SIG-M5 treated with dmso at 0.1 percent for 504 hours (cell line): Measurements from ENCODE around the gene MTG1.
"Not testable (repeated sequence)": the region's sequence is repeated elsewhere in the genome, so short reads cannot be mapped to it uniquely, and the experiment has no call there.

Source experiments
- DNase-seq: peaks from one replicate; lab custom pipeline; 2025; ENCODE audit not compliant: unreplicated experiment; lab: John Stamatoyannopoulos, UW

The MTG1 gene

DNA sequence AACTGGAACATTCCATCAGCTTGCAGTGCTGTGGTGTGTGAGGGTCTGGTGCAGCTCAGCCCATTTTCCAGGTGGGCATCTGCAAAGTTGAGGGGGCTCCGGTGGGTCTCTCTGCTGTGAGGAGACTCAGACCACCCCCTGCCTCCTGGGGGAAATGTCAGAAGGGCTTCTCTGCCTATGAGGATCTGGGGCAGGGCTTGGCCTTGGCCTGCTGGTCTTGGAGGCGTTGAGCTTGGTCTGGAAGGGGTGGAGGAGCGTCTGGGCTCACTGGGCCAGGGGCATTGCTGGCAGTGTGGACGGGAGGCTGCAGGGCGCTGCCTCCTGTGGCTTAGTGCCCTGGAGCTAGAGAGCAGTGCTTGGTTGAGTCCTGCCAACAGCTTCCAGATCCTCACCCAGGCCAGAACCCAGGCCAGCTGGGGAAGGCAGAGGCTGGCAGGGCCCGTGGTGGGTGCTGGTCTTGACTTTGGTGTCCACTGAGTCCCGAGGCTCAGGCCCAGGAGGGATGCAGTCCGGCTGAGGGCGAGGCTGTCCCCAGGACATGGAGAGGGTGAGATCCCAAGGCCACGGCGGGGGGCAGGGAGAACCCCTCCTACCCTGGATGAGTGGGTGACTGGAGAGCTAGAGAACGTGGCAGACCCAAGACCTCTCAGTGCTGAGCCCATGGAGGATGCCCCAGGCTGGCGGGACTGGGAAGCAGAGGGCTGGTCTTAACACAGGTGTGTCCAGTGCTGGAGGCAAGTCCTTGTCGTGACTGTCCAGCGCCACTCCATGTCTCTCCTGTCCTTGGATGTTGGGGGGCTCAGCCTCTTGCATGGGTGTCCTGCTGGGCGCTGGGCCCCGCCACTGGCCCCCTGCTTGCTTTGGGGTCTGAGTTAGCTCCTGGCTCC is 27.6 kb downstream of the MTG1 start:
- no peak for DNase-seq

DNA sequence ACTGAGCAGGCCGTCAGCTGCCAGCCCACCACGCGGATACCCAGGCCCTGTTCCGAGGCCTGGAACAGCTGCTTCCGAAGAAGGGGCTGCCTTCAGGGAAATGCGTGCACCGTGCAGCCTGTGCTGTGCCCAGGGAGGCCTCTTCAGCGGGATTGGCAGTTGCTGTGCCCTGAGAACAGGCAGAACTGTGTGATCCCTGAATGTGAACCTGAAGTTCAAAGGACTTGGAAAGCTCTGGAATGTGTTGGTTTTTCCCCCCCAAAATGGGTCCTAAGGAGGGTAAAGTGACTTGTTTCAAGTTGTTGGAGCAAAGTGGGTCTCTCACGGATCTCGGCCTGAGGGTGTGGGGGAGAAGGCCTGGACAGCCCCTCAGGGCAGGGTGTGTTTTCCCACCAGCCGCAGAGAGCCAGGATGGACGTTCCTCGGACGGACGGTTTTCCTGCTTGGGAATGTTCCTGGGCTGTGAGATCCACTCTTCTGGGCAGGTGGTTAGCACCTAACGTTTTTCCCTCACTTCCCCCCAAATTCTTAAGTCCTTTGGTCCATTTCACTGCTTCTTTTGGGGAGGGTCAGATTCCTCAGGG is 28.4 kb downstream of the MTG1 start:
- DNase-seq: no peak

DNA sequence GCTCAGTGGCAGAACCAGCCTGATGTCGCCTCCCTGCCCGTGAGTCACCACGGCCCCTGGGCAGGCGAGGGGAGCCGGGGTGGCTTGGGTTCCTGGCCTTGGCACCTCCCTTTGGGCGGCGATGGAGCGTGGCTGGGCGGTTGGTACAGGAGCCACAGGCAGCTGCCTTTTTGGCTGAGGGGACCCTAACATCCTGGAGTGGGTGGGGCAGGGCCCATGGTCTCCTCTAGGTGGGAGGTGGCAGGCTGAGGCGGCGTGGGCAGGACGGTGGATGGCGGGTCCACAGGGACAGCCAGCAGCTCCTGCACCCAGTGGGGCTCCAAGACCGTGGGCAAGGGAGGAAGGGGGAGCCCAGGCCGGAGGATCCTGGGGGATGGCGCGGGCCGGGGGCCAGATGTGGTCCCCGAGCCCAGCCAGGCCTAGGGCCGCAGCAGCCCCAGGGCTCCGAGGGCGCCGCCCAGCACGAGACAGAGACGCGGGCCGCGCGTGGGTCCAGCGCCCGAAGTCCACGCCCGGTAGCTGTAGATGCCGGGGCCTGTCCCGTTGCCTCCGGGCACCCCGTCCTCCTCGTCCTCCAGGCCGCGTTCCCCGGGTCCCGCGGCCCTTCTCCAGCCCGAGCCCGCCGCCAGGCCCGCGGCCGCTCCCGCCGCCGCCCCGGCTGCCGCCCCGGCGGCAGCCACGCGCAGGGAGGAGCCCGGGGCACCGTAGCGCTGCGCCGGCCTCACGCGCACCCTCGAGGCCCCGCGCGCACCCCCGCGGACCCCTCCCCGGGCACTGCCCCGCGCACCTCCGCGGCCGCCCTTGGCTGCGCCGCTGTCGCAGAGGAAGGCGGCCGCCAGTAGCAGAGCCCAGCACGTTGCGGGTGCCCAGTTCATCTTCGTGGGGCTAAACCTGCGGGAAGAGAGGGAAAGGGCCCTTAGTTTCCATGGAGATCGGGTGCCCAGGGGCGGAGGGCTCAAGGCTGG is 29.1 kb downstream of the MTG1 start:
- DNase-seq: no peak

DNA sequence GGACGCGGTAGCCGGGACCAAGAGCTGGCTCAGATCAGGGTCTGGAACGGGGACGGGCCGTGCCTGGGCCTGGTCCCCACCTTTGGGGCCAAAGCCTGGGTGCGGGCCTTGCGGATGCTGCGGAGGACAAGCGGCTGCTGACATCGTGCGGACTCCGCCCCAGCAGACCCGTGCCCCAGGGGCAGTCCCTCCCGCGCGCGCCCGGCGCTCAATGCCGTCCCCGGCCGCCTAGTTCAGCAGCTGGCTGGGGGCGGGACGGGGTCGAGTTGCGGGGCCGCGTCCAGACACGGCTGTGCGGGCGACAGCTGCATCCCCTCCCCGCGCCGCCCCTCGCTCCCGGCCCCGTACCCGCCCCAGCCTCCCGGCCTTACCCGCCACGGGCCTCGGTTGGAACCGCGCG is 30.1 kb downstream of the MTG1 start:
- DNase-seq: not testable (repeated sequence)

DNA sequence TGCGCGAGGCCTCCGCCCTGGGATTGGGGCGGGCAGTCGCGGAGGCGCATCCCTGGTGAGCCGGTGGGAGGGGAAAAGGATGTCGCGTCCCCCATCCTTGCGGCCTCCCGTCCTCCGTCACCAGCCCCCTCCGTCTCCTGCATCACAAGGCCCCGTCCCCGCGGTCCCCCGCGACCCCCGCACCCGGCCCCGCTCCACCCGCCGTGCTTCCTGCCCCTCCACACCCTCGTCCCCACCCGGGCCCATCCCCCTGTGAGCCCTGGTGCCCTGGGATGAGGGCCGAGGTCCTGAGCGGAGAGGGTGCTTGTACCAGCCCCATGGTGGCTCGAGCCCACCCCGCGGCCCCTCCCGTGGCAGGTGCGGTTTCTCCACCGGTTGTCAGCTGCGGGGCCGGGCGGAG is 30.6 kb downstream of the MTG1 start, which contains the start of gene SPRN:
SPRN (minus strand) TSS at position 25 of the 400 bp plus-strand sequence. CDS start 944 bp downstream, outside the sequence.
- DNase-seq: not testable (repeated sequence)

DNA sequence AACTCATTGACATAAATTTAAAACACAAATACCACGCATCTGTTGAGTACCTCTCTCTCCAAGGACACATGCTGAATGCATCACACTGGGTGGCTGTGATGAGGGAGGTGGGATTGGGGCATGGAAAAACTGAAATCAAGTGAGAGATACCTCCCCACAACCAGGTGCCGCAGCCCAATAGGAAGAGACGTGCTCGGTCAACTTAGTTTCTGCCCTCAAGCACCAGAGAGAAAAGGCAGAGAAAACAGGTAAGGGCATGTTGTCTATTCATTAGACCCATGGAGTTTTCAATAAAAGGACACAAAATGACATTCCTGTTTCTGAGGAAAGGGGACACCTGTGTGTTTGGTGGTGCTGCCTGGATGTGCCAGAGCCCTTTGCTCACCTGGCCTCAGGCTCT is 35.6 kb downstream of the MTG1 start:
- DNase-seq: not testable (repeated sequence)

DNA sequence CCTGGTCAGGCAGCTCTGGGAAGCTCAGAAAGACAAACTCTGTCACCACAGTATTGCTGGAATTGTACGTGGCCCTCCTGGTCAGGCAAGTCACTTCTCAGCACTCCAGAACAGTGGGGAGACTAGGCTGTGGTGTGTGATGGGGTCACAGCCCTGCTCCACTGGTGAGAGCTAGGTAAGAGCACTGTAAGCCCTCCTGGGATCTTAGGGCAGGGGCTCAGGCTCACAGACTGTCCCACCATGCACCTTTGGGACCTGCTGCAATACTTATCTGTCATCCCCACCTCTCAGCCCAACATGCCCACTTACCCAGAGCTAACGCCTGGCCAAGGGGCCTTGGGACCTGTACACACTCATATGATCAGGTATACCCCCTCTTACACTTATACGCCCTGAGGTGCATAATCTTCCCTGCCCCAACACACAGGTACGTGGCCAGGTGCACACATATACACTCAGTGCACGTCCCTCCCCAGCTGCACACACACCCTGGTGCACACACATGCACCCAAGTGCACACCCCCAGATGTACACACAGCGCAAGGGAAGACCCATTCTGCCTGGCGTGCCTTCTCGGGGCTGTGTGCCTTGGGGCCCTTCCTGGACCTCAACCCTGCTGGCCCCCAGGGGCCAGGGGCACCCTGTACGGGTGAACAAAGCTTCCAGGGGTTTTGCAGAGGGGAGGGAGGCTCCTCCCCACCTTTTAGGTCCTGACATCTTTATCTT is 38.1 kb downstream of the MTG1 start:
- not testable (repeated sequence) for DNase-seq

DNA sequence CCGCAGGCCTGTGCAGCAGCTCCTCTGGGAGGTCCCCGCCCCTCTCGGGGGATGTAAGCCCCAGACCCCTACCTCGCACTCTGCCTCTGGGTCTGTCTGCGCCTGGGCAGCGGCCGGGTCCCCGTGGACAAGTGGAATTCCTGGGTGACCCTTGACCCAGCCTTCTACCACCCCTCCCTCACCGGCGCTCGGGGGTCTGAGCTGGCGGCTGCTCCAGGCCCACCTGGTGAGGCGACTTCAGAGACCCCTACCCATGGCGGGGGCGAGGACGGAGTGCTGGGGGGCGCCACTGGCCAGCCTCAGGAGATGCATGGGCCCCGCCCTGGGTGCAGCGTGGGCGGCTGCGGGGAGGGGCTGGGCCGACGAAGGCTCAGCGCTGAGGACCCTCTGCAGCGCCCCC is 38.8 kb downstream of the MTG1 start:
- DNase-seq: not testable (repeated sequence)

DNA sequence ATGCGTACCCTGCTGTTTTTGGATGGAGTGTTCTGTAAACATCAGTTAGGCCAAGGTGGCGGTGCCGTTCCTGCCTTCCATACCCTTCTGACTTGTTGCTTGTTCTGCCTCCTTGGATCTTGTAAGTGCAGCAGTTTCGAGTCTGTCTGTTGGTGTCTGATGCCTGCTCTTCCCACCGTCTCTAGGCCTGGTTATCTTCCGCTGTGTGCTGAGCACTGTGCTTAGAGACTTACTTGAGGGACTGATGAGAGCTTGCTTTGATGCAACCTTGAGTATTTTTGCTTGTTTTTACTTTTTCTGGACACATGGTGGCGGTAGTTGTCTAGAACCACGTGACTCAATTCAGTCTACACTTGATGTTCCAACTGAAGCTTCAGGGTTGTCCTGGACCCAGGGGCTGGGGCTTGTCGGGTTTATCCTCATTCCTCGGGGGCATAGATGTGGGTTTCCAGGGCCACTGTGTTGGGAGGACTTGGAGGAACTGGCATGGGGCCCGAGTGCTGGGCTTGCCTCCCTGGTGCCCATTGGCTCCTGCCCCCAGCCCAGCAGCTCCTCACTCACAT is 44.8 kb downstream of the MTG1 start:
- DNase-seq: peak; percentile 68

DNA sequence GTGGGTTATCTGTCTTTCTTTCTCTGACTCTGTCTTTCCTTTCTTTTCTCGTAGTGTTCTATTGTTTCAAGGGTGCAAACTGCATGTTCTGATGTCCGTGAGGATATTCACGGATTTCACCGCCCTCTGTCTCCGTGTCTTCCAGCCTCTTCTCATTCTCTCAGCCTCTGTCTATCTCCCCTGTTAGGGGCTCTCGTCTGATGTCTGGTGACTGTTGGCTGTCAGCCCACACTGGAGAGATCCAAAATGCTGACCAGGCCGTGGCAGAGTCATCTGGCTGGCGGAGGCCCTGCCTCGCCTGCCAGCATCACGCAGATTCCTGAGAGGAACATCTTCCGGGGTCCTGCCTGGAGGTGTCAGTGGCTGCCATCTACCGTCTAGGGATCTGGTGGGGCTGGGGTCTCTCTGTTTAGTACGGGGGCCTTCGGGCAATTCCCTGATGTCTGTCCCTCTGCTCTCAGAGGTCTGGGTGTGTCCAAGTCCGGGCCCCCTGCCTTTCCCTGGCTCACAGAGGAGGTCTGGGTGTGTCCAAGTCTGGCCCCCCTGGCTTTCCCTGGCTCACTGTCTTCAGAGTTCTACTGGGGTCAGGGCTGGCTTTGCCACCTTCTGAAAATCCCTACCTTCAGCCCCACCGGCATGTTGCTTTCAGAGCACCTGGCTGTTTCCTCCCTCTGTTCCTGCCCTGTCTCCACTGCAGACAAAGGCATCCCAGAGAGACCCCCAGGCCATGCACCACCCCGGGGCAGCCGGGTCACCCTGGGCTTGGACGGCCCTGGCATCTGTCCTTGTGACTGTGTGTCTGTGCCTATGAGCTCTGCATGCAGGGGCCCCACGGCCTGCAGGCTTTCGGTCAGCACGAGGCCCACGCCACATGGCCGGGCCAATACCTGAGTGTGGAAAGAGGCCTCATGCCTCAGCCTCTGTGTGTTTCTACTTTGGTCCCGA is 45.8 kb downstream of the MTG1 start:
- DNase-seq: no peak

DNA sequence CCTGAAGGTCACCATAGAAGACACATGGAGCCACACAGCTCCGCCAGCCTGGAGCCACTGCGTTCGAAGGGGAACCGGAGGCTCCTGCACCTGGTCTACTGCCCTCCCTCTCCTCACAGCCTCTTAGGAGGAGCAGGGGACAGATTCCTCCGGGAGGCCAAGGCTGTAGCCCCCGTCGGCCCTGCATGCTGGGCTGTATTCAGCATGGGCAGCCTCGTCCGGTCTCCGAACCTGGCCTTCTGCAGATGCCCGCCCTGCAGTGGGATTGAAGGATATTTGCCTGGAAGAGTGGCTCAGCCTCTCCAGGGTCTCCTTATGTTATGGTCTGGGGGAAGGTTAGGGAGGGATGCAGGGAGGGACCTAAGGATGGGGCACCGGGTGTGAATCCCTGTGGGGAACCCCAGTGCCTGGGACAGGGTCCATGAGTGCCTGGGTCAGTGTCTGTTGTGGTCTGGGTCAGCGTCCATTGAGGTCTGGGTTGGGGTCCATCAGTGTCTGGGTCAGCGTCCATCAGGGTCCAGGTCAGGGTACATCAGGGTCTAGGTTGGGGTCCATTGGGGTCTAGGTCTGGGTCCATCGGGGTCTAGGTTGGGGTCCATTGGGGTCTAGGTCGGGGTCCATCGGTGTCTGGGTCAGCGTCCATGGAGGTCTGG is 46.8 kb downstream of the MTG1 start:
- DNase-seq: no peak

DNA sequence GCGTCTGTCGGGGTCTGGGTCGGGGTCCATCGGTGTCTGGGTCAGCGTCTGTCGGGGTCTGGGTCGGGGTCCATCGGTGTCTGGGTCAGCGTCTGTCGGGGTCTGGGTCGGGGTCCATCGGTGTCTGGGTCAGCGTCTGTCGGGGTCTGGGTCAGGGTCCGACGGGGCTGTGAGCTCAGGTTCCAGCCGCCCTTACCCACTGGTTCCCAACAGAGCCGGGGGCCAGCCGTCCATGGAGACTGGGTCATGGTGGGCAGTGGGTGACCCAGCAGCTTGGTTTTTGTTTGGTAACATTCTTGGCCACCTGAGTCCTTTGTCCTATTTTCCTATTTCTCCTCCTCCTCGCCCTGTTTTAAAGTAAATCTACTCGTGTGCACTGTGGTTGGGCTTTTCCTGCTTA is 47.4 kb downstream of the MTG1 start:
- not testable (repeated sequence) for DNase-seq

DNA sequence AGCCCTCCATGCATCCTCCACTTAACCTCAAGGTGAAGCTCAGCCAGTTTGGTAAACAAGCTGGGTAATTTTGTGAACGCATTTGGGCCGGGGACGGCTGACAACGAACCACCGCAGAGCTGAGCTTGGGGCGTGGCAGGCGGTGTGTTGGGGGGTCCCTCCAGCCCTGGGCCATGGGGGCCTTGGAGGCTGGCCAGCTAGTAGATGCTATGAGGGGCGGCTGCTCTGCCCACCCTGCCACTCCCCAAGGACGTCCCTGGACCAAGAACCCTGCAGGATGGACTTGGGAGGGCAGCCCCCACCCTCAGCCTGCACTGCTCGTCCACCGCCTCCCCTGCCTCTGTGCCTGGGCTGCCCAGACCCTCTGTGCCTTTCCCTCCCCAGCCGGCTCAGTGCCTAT is 47.8 kb downstream of the MTG1 start:
- no peak for DNase-seq

DNA sequence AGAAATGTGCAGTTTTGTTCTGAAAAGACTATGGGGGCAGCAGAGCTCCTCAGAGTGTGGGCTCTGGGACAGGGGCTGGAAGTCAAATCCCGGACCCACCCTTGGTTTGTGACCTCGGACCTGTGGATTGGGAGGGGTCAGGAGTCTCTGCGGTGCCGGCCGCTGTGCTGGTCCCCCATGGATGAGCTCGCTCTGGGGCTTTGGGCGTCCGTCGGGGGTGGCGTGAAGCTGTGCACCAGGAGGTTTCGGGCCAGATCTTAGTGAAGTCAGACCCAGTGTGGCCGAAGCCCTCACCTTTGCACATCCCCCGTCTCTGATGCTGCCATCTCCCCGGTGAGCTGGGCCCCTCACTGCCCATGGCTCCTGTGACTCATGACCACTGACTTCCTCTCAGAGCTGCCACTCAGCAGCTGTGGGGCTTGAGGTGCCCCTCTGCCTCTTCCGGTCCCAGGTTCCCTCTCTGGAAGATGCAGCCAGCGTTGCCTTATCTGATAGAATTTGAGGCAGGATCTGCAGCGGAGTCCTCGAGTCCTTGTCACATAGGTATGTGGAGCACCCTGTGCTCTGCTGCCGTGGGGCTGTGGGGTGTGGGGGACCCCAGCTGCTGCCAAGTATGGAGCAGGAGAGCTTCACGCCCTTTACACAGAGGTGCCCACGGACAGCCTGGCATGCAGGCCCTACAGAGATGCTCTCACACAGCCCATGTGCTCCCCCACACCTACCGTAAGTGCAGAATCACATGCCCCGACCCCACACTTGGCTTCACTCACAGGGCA is 48.4 kb downstream of the MTG1 start:
- peak; percentile 48 for DNase-seq

DNA sequence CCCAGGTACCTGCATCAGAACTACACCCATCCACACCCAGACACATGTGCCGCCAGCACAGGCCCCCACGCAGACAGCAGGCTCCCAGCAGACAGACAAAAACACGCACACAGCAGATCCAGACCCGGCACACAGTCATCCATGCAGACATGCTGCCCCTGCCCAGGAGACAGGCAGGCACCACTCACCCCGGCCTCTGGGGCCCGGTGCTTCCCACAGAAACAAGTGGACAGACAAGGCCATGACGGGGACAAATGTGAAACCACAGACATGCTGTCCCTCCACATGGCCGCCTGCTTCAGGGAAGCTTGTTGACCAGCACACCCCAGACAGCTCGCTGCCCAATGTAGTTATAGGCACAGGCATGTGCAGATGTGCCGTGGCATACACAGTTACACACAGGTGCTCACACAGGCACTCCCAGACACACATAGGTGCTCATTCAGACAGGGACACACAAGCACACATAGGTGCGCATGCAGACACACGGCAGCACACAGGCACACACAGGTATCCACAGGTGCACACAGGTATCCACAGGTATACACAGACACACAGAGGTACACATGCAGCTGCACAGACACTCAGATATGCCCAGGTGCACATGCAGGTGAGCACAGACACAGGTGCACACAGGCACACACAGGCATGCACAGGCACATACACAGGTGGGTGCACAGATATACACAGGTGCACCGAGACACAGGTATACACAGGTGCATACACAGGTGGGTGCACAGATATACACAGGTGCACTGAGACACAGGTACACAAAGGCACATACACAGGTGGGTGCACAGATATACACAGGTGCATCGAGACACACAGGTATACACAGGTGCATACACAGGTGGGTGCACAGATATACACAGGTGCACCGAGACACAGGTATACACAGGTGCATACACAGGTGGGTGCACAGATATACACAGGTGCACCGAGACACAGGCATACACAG is 49.3 kb downstream of the MTG1 start:
- DNase-seq: no peak

DNA sequence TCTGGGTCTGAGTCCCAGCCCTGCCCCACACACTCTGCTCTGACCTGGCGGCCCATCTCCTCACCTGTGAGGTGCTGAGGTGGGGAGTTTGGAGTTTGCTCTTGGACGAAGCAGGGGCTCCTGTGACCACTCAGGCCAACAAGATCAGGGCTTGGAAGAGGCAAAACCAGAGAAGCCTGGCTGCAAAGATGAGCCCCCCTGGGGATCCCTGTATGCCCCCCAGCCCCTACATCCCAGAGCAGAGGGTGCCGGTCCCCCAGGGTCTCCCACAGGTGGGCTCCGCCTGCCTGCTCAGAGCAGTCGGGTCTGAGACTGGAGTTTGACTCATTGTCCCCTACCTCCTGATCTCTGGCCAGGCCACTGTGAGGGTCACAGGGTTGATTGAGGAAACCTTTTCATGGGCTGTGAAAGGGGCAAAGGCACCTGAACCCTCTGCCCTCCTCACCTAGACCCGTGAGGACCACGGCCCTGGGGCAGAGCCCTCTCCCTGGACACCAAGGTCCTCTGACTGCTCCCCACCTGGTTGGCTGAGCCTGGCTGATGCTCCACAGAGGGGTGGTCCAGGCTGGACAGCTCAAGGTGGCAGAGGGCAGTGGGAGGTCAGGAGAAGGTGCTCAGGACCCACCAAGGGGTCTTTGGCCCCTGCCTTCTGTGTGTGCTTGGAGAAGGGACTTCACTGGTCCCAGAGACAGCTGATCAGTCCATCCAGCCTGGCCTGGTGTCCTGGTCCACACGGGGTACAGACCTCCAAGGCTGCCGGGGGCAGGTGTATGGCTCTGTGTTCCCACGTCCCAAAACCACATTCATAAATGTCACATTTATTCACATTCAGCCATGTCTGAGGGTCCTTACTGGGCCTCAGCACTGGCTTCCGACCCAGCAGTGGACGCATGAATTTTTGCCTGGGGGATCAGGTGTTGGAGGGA is 50.6 kb downstream of the MTG1 start:
- DNase-seq: no peak
